Measurements from ENCODE around the gene RDM1. TPM values are rescaled to one million over a fixed set of nuclear protein-coding genes. Genes with fewer than 3 reads are reported as not detected.

Gene RDM1
- total RNA-seq, 1 experiment from 2014 or later, result 11.7 TPM

DNA sequence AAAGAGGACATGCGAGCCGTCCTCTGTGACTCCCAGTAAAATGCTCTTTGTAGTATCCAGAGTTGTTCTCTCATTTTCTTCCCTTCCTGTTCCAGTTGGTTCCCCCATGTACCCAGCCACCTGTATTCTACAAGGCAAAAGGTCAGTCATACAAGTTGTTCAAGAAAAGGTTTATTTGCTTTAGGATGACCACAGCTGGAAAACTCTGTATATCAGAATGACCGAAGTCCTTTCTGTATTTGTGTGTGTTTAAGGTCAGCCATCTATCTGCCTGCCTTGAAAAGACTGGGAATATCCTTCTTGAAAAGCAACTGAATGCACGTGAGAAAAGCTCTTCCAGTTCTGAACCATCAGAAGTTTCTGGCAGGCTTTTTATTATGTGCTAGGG, 42.4 kb upstream of the RDM1 start:
- no peaks in the 10 kb centered on the region for H4K20me1 ChIP-seq (ENCODE audit: insufficient read depth)
- DNase-seq (ENCODE audit: low read depth, low spot score), result no peak
- ATAC-seq, result no peak
- no peak overlapping the region for H3K27ac ChIP-seq (ENCODE audit: low read depth, low read length)
- no peaks in the 10 kb centered on the region for H3K36me3 ChIP-seq (ENCODE audit: control insufficient read depth in 1 of 2, insufficient read depth in 2 of 2, low read length in 2 of 2)
- no peak overlapping the region for H3K9ac ChIP-seq (ENCODE audit: low read length)
- TF ChIP-seq, protein P1, sequence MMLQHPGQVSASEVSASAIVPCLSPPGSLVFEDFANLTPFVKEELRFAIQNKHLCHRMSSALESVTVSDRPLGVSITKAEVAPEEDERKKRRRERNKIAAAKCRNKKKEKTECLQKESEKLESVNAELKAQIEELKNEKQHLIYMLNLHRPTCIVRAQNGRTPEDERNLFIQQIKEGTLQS (IDR thresholded peaks at IDR 0.05), result no peak
- ChIA-PET RAD21 (ENCODE audit: low non-redundant PET in 1 of 2, low total read pairs in 2 of 2, uncharacterized antibody in 2 of 2, unreplicated experiment in 2 of 2) (interaction anchor here in 1 of 2 experiments (0.9 kb wide), 1 partner anchor 176 kb away, joined by 3 read pairs; no protein-coding TSS in a partner anchor), POLR2A (no interaction called here), CTCF (interaction anchor here (0.9 to 1.5 kb wide), 3 partner anchors 100 to 526 kb away, joined by 3 to 7 read pairs (median 5); no protein-coding TSS in a partner anchor)
- BruUV-seq (replicated peaks), result no TSS peak
- H3K27me3 ChIP-seq (ENCODE audit: insufficient read depth, low read length), result no peaks in the 10 kb centered on the region
- H3K9me3 ChIP-seq (ENCODE audit: control insufficient read depth in 1 of 2, insufficient read depth in 1 of 2, low read depth in 1 of 2, low read length in 2 of 2), result no peaks in the 10 kb centered on the region
- H3K4me2 ChIP-seq (ENCODE audit: low read length), result no peak overlapping the region
- intact Hi-C loops (cut with micrococcal nuclease), result no loop called here
- H3K4me1 ChIP-seq (ENCODE audit: control insufficient read depth in 1 of 2, insufficient read depth in 2 of 2, low read length in 2 of 2), result peaks cover 0 to 3% of the 10 kb centered on the region in 2 experiments; a peak in 1 of 4 replicates
- H3K4me3 ChIP-seq (replicated peaks in 1 of 2; ENCODE audit: low read depth in 1 of 2, low read length in 2 of 2), result no peak overlapping the region
- no peaks in the 10 kb centered on the region for H3K79me2 ChIP-seq (ENCODE audit: insufficient read depth, low read length)
- H2AFZ ChIP-seq (ENCODE audit: low read depth, low read length, poor library complexity, severe bottlenecking), result no peak overlapping the region
- no peaks in the 10 kb centered on the region for H3K9me2 ChIP-seq (ENCODE audit: insufficient read depth)

DNA sequence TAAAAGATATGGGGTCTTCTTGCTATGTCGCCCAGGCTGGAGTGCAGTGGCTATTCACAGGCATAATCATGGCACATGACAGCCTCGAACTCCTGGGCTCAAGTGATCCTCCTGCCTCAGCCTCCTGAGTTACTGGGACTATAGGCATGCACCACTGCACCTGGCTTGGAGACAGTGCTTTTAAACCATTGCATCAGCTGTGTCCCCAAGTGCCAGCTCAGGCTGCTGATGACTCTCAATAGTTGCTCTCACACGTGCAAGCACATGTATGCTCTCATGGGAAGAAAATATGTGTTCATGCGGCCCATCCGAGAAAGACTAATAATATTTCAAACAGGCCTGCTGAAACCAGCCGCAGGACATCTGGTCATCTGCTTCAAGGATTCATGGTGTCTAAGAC, 42.0 kb upstream of the RDM1 start:
- Histone ChIP-seq H3K79me2 (ENCODE audit: insufficient read depth, low read length) (no peaks in the 10 kb centered on the region), H3K4me1 (ENCODE audit: control insufficient read depth in 1 of 2, insufficient read depth in 2 of 2, low read length in 2 of 2) (peaks cover 0 to 3% of the 10 kb centered on the region in 2 experiments; a peak in 1 of 4 replicates), H3K36me3 (ENCODE audit: control insufficient read depth in 1 of 2, insufficient read depth in 2 of 2, low read length in 2 of 2) (no peaks in the 10 kb centered on the region), H3K4me3 (replicated peaks in 1 of 2; ENCODE audit: low read depth in 1 of 2, low read length in 2 of 2) (no peak overlapping the region), H3K9me2 (ENCODE audit: insufficient read depth) (no peaks in the 10 kb centered on the region), H3K27me3 (ENCODE audit: insufficient read depth, low read length) (no peaks in the 10 kb centered on the region), H4K20me1 (ENCODE audit: insufficient read depth) (no peaks in the 10 kb centered on the region), H2AFZ (ENCODE audit: low read depth, low read length, poor library complexity, severe bottlenecking) (no peak overlapping the region), H3K27ac (ENCODE audit: low read depth, low read length) (no peak overlapping the region), H3K9ac (ENCODE audit: low read length) (no peak overlapping the region), H3K4me2 (ENCODE audit: low read length) (no peak overlapping the region), H3K9me3 (ENCODE audit: control insufficient read depth in 1 of 2, insufficient read depth in 1 of 2, low read depth in 1 of 2, low read length in 2 of 2) (no peaks in the 10 kb centered on the region)
- POLR2A ChIA-PET, result no interaction called here
- no TSS peak for BruUV-seq (replicated peaks)
- CTCF ChIA-PET, result interaction anchor here (1.3 to 5.3 kb wide), 3 partner anchors 100 to 178 kb away, joined by 5 to 137 read pairs (median 7); no protein-coding TSS in a partner anchor
- intact Hi-C loops (cut with micrococcal nuclease), result no loop called here
- RAD21 ChIA-PET (ENCODE audit: low non-redundant PET in 1 of 2, low total read pairs in 2 of 2, uncharacterized antibody in 2 of 2, unreplicated experiment in 2 of 2), result interaction anchor here in 1 of 2 experiments (1.6 kb wide), 1 partner anchor 176 kb away, joined by 5 read pairs; no protein-coding TSS in a partner anchor
- DNase-seq (ENCODE audit: low read depth, low spot score), result no peak
- no peak for ATAC-seq
- TF ChIP-seq CEBPB (IDR thresholded peaks at IDR 0.05; ENCODE audit: low read depth), result no peak
- no peak for TF ChIP-seq ZFX (IDR thresholded peaks at IDR 0.05)
- TF ChIP-seq POLR2AphosphoS5 (IDR thresholded peaks at IDR 0.05; ENCODE audit: low read depth, low read length), result no peak
- no peak for TF ChIP-seq MAX (IDR thresholded peaks at IDR 0.05)
- no peak for TF ChIP-seq REST (IDR thresholded peaks at IDR 0.05; ENCODE audit: low read depth)
- TF ChIP-seq, protein P1 (IDR thresholded peaks at IDR 0.05), result no peak
- TF ChIP-seq TCF7L2 (IDR thresholded peaks at IDR 0.05; ENCODE audit: borderline replicate concordance, extremely low read depth, insufficient read depth, insufficient read length), result no peak
- no peak for TF ChIP-seq JUND (IDR thresholded peaks at IDR 0.05)
- no peak for TF ChIP-seq EZH2phosphoT487 (IDR thresholded peaks at IDR 0.05; ENCODE audit: borderline replicate concordance)
- no peak for TF ChIP-seq SRF (IDR thresholded peaks at IDR 0.05; ENCODE audit: low read depth)
- no peak for TF ChIP-seq RAD21 (IDR thresholded peaks at IDR 0.05; ENCODE audit: low read depth)
- TF ChIP-seq SP1 (IDR thresholded peaks at IDR 0.05; ENCODE audit: low read depth), result no peak
- TF ChIP-seq, protein P2, sequence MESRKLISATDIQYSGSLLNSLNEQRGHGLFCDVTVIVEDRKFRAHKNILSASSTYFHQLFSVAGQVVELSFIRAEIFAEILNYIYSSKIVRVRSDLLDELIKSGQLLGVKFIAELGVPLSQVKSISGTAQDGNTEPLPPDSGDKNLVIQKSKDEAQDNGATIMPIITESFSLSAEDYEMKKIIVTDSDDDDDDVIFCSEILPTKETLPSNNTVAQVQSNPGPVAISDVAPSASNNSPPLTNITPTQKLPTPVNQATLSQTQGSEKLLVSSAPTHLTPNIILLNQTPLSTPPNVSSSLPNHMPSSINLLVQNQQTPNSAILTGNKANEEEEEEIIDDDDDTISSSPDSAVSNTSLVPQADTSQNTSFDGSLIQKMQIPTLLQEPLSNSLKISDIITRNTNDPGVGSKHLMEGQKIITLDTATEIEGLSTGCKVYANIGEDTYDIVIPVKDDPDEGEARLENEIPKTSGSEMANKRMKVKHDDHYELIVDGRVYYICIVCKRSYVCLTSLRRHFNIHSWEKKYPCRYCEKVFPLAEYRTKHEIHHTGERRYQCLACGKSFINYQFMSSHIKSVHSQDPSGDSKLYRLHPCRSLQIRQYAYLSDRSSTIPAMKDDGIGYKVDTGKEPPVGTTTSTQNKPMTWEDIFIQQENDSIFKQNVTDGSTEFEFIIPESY (IDR thresholded peaks at IDR 0.05; ENCODE audit: extremely low read depth, insufficient replicate concordance, low read length), result no peak
